IPS DF 4.7 (cell line): ENCODE measurements around the gene ARMH3.
"Not testable (repeated sequence)": the region's sequence is repeated elsewhere in the genome, so short reads cannot be mapped to it uniquely, and the experiment has no call there.

ENCODE experiments used
- DNase-seq: peaks from one replicate; pipeline ENCODE4 v3.0.0-alpha.2; 2013; ENCODE audit warnings: low spot score; ENCODE audit errors: extremely low read depth

The ARMH3 gene

DNA sequence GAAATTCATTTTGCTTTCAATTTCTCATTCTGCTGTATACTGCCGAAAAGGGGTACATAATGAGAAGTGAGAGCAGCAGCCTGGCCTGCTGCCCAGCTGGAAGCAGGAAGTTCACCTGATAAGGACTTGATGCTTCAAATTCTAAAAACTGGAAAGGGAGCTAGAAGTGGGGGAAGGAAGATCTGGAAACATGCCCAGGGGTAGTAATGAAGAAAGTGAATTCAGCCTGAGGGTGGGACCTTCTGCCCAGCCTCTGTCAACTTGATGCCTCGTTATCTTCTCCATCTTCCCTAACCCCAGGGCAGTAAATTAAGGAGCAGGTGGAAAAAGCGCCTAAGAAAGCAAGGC lies 69.4 kb downstream of the ARMH3 start:
- no peak for DNase-seq

DNA sequence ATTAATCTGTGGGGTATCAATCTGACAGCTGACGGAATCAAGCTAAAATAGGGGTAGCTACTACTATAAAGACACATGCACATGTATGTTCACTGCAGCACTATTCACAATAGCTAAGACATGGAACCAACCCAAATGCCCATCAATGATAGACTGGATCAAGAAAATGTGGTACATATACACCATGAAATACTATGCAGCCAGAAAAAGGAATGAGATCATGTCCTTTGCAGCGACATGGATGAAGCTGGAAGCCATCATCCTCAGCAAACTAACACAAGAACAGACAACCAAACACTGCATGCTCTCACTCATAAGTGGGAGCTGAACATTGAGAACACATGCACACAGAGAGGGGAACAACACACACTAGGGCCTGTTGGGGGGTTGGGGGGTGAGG lies 75.3 kb downstream of the ARMH3 start:
- not testable (repeated sequence) for DNase-seq

DNA sequence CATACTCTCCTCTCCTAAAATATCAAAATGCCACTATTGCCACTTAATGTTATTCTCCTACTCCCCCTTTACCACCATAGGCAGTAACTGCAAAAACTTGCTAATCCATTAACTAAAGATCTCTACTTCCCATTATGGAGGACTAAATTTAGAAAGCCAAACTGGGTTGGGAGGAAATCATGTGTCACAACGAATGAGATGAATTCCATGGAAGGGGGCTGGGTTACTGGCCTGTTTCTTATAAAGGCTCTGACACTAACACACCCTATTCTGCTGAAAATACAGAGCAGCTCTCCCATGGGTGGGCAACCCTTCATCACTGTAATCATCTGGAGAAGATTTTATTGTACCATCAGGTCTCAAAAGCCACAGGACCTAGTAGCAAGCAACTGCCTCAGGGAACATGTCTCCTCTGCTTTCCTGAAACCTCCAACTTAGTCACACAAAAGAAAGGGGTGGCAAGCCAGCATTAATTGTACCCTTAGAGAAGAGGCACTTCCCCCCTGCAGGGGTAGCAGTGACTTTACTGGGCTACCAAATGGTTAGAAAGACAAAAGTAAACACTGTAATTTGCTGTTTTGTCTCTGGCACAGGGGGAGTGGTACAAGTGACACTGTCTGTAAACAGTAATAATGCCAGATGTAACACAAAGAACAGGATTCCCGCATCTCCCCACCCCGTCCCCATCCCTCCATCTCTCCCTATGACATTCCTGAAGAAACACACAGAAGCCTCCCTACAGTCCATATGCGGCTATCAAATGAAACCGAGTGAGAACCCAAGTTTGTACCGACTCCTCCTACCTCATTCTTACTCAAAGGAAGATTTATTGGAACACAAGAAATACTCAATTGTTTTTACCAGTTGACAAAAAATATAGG lies 81.6 kb downstream of the ARMH3 start:
- no peak for DNase-seq

DNA sequence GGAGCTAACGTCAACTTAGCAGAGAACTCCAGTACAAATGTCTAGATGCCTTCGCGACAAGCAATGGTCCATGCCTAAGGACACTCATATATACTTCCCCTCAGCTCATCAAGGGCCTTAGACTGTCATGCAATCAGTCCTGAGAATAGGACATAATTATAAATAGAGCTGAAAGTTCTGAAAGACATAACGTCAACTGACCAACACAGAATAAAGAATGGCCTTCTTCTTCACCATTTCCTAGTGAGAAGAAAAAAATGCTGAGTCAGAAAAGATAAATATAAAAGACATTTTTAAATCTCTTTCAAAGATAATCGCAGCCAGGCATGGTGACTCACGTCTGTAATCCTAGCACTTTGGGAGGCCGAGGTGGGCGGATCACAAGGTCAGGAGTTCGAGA lies 83.2 kb downstream of the ARMH3 start:
- DNase-seq = no peak

DNA sequence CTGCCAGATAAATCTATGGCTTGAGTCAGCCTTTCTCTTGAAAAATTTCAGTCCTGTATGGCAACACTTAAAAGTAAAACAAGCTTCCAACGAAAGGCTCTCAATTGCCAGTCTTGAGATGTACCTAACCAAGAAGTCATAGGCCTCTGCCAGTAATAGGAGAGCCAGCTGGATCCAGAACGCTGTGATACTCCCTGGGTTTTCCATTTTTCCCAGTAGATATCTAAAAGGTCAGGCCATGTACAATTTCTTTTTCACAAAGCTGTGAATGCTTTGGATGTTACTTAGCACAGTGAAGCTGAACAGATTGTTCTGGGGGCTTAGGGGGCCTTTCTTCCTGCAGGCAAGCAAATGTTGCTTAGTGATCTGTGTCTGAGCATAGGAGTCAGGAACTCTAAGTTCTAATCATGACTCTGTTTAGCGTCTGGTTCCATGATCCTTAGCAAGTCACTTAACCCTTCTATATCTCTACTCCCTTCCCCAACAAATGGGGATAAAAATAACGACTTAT lies 86.5 kb downstream of the ARMH3 start:
- no peak for DNase-seq

DNA sequence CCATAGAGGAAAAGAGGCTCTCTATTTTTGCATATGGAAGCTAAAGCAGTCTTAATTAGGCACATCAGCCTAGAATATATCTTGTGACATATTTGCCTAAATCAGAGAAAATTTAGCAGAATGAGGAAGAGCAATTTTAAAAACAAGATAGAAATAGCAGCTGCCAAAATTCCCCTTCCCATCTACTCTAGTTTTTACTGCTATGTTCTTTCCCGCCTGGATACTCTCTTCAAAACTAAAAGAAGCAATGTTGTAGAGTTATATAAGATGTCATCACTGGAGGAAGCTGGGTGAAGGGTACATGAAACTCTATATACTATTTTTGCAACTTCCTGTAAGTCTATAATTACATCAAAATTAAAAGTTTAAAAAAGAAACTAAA lies 87.0 kb downstream of the ARMH3 start:
- DNase-seq = no peak

DNA sequence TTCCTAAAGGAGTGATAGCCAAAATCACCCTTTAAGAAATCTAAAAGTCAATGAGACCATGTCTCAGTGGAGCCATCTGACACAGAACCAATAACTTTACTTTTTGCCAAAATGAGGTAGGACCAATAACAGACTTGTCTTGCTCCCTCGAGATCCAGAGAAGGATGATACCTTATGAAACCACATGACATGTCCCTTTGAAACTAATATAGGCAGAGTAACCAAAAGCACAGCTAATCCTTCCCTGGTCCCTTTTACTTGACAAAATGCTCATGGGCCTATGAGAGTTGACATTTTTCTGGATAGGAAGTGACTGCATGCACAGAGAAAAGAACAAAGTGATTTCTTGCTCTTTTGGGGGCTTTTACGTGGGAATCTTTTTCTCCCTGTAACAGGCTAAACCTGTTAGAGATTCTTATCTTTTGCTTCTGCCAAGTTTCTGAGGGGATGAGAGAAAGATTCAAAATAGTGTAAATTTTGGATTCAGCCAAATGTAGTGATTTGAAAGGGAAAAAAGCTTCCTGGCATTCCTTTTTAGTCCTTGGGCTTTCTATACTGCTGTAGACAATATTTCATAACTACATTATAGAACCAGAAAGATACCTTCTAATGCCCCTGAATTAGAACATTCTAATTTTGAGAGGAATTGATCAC lies 87.6 kb downstream of the ARMH3 start:
- no peak for DNase-seq

DNA sequence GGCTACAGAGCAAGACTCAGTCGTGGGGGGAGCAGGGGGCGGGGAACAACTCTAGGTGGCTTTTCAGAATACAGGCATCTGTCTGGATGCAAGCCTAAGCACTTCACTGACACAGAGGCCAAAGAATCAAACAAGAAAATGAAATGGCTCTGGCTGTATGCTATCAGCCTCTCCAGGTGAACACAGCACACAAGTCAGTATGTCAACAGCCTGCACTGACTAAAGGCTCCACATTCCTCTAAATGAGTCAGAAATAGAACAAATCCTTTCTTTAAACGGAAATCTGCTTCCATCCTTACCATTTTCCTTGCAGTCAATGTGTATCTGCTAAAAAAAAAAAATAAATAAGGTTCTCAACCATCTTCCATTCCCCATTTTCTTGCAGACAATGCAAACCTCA lies 88.3 kb downstream of the ARMH3 start:
- no peak for DNase-seq

DNA sequence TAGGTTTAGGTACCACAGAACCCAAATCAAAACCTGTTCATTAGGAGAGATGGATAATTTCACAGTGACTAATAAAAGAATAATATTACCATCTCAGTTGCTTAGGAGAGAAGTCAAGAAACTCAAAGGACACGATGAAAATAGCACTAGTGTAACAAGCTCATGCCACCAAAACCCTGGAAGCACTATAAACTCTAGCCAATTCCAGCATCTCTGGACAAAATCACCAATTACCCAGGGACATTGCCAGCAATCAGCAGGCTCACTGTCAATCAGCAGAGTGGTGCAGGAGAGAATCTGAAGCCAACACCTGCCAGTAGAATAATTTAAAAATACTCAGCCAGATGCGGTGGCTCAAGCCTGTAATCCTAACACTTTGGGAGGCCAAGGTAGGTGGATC lies 88.9 kb downstream of the ARMH3 start:
- no peak for DNase-seq

DNA sequence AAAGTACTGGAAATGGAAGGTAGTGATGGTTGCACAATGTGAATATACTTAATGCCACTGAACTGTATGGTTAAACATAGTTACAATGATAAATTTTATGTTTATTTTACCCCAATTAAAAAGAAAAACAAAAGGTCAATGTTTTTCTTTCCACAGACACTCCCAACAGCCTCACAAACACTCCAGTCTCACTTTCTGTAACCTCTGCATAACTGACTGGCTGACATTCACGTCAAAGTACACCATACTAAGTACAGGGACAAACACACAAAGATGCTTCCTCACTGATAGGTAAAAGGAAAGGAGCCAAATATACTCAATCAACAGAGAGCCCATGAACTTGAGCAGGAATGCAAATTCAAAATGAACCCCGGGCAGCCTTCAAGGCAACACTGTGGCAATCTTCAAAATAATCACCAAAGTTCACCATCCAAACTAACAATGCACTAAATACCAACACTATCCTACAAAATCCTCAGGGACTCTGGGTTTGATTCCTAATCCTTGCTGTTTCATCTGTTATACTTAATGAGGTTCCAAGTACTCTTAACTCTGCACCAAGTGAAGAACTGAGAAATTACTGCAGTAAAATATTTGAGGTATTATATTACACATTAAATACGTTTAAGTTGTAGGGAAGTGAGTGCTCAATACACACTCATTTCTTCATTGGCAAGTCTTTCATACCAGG lies 90.8 kb downstream of the ARMH3 start:
- no peak for DNase-seq

DNA sequence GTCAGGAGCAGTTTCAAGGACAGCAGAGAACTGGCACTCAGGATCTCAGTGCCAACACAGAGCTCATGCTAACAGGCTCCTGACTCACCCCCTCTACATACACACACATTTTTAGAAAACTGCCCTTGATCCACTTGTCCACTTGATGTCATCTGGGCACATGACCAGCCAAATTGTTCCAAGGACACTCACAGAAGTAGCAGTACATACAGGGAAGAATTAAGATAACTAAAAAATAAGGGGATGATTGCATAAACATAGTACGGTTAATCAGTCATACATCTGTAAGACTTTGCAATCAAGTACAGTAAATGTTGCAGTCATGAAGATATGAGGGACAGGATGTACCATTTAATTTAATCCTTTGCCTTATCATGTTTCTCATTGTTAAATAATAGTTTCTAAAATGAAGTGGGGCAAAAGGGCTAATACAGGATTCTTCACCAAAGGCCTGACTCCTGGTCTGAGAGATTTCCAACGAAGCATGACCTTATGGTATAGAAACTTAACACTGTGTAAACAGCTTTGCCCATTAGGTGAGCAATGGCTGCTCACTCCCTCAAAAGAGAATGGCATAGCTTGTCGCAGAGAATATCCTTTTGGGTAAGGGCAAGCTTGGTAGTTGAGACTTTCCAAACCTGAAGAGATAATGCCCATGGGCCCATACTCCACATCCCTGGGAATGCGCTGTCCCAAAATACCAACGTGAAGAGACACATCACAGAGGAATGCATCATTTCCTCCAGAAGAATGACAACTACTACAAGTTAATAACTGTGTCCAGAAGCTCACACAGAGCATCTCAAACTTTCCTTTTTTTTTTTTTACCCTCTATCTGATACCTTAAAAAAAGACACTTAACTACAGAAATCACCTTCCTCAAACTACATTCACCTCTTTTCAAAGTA lies 94.1 kb downstream of the ARMH3 start:
- no peak for DNase-seq

DNA sequence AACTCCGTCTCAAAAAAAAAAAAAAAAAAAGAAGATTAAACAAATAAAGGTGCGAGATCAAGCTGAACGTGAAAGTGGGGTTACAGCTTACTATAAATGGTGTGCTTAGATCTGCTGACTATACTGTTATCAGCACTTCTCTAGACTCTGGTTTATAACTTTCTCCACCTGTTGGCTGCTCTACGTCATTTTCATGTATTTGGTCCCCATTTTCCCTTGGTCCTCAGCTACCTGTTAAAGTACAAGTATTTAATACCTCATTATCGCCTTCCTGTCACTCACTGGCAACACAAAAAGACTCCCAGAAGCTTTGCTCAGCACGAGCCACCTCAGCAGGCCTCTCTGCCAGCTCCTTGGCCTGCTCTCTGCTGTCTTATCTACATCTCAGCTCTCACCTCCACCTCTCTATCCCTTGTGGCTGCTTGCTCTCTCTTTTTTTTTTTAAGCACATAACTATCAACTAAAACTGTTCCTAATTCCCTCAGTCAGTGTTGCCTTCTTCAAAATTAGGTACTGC lies 95.0 kb downstream of the ARMH3 start:
- DNase-seq = no peak

DNA sequence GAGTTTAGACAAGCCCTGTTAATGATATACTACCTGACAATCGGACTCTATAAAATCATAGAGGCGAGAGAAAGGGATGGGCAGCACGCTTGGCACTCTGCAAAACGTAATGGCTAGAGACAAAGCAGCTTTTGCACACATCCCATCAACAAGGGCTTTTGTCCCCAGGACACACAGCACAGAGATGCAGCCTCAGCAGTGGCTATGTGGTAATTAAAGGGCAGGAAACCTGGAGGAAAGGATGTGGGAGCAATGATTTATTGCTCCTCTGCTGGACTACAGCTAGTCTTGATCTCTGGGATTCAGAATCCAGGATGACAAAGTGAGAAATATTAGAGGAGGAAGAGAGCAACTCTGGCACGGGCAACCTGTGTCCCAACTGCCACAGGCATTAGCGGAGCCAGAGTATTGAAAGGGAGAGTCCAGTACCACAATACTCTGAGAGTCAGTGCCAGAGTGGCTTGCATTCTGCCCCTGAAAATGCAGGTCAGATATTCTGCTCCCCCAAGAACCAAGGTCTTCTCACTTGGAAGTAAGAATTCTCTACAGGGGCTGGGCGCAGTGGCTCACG lies 96.5 kb downstream of the ARMH3 start:
- no peak for DNase-seq

DNA sequence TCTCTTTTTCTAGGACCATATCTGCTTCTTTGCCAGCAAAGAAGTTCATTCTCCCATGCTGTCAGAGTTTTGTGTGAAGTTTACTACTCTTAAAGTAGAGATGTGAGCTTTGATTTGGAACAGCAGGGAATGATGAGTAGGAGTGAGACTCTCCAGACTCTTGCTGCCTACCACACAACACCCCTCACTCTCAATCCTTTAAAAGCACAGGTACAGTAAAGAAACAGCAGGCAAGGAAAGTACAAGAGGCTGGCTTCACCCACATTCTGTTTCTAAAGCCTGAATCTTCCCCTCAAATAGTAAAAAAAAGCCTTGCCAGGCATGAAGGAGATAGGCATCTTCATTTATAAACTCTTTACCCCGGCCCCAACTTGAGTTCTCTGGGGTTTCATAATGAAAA lies 97.3 kb downstream of the ARMH3 start:
- no peak for DNase-seq

DNA sequence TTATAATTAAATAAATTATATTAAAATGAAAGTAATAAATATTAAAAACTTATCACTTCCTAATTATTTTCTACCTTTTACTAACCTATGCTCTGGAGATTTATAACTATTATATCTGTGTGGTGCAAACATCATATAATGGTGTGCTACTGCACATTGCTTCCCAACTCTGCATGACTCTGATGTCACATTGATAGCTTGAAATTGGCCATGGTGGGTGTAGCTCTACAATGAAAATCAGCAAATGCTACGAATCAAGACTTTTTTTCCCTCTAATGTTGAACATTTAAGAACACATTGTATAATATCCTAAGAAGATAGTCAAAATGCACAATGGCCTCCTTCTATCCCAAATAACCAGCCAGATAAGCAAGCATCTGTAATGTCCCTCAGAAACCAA lies 99.1 kb downstream of the ARMH3 start:
- DNase-seq = no peak

DNA sequence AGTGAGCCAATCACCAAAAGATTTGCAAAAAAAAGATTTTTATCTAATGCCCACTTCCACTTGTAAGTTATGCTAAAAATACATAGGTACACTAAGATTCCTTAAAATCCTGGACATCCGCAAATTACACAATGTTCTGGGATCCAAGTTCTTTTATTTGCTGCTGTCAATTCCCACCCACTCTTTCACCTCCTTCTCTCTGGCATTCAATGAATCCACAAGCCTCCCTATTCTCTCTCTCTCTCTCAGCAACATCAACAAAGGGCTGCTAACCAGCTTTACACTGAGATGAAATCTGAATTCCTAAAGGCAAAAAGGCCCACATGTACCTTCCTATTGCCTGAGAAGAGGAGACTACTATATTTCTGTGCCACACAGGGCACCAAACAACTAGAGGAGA lies 99.9 kb downstream of the ARMH3 start:
- no peak for DNase-seq

DNA sequence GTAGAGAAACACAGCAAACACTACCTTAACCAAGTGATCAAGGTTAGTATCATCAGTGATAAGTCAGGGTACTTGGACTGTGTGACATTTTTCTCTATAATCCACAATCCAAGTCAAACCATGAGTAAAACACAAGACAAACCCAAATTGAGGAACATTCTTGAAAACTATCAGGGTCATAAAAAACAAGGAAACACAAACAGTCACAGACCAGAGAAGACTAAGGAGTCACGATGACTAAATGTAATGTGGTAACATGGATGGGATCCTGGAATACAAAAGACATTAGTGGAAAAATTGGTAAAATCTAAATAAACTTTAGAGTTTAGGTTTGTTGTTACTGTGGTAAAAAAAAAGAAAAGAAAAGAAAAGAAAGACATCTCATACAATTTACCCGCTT lies 103.8 kb downstream of the ARMH3 start:
- DNase-seq = no peak

DNA sequence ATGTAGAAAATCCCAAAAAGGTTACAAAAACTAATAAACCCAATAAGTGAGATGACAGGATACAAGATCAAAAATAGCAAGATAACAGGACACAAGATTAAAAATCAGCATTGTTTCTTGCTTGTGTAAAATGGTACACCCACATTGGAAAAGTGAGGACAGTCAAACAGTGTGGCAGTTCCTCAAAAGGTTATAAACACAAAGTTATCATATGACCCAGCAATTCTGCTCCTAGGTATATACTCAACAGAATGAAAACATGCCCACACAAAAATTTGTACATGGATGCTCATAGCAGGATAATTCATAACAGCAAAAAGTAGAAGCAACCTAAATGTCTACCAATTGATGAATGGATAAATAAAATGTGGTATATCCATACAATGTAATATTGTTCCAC lies 105.8 kb downstream of the ARMH3 start:
- DNase-seq = no peak

DNA sequence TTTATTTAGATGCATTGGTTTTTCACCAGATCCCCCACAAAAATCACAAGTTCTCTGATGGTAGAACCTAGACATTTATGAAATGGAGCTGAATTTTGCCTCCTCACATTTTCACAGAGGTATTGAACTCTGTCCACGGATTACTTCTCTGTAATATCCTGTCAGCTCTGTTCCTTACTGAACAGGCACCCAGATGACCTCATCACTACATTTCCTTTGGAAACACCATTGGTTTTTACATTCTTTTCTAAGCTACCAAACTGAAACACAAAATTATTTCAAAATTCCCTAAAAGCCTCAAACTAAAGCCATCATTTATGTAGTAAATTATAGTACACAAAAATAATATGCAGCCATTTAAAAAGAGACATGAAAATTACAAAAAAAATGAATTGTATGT lies 114.1 kb downstream of the ARMH3 start:
- DNase-seq = no peak

DNA sequence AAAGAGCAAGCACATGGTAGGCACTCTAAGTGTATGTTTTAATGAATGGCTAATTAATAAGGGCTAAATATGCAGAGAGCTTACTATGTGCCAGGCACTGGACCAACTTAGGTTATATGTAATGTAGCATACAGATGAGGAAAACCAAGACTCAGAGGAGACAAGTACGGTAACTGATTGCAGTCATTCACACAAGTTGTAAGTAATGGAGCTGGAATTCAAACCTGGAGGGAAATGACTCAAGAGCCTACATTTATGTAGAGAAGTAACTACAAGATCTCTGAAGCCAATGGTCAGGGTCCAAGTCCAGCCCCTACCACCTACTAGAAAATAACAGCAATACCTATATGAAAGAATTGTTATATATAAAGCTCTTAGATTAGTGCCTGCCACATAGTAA lies 115.1 kb downstream of the ARMH3 start:
- no peak for DNase-seq

DNA sequence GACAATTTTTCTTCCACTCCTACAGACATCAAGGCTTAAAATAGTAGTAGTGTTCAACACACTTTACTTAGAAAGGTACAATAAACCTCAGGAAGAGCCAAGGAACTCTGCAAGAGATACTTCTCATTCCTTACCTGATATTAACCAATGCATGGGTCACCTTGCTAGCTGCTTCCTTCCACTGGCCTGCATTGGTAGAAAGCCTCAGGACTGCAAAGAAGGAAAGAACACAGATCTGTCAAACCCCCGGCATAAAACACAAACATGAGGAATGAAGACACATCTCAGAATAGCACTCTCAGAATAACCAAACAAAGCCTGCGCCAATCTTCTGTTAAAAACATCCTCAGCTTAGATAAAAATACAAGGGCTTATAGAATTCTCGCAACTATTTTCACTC lies 116.2 kb downstream of the ARMH3 start:
- no peak for DNase-seq
